Activated CD8-positive, alpha-beta memory T cell treated with anti-CD3 and anti-CD28 coated beads, Interleukin-2, amount 50 U/mL, for 24 hours (primary cell): ENCODE measurements around the gene DNHD1.

Experiments used
- DNase-seq: peaks from one replicate; pipeline ENCODE4 v3.0.0-alpha.2; 2020; ENCODE audit errors: extremely low read depth

Gene DNHD1

DNA sequence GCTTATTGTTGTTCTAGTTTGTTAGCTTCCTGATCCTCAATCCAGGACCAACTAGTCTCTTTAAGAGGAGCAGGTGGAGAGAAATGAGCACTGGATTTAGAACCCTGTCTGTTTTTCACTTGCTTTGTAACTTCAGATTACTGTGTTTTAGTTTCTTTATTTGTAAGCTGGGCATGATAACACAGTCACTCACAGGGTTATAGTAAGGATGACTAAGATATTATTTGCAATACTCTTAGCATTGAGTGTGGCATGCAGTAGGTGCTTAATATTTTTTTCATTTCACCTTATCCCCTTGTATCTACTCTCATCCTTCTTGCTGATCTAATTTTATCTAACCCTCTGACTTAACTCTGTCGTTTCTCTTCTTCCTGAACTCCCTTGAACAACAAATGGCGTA is 33.8 kb downstream of the DNHD1 start:
- DNase-seq = no peak

- no peak for DNase-seq
These were observed 34.2 kb downstream of the DNHD1 start for GRCh38 chr11:6531267-6531752.

- no peak for DNase-seq
These were observed 41.4 kb downstream of the DNHD1 start for GRCh38 chr11:6538456-6538855.

DNA sequence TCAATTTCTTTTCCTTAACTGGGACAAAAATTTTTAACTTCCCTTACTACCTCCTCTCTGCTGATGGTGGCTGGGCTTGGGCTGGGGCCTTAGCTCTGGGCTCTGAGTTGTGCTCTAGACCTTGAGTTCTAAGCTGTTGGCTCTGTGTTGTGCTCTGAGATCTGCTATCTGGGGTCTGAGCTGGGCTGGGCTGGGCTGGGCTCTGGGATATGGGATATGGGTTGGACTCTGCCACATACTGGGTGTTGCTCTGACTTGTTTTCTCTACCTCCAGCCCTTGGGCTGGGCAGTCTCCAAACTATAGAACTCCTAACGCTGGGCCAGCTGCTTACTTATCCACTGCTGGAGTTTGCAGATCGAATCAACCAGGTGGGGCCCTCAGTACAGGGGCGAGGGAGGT is 41.9 kb downstream of the DNHD1 start:
- DNase-seq = no peak

DNA sequence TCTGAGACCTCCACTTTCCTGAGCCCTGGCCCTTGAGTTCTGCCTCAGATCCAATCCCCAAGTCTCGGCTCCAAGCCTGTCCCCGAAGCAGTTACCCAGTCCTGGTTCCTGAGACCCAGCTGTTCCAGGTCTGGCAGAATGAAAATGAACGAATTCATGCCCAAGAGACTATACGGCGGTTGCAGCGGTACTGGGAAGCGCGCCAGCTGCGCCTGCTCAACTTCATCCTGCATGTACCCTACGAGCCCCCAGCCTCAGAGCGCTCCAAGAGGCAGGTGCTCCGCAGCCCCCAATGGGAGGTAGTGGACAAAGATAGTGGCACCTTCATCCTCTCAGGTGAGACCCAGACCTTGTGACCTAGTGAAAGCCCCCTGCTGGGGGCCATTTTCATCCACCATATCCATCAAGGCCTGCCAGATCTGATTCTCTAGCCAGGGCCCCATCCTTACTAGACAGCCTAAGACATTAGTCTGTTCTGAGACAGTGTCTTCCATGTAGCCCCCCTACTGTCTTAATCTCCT is 42.7 kb downstream of the DNHD1 start:
- no peak for DNase-seq

GRCh38 chr11:6541356-6541755 is 44.3 kb downstream of the DNHD1 start:
- DNase-seq = no peak

GRCh38 chr11:6542727-6543126 is 45.6 kb downstream of the DNHD1 start:
- DNase-seq = no peak

GRCh38 chr11:6544921-6545850 is 48.1 kb downstream of the DNHD1 start:
- no peak for DNase-seq

DNA sequence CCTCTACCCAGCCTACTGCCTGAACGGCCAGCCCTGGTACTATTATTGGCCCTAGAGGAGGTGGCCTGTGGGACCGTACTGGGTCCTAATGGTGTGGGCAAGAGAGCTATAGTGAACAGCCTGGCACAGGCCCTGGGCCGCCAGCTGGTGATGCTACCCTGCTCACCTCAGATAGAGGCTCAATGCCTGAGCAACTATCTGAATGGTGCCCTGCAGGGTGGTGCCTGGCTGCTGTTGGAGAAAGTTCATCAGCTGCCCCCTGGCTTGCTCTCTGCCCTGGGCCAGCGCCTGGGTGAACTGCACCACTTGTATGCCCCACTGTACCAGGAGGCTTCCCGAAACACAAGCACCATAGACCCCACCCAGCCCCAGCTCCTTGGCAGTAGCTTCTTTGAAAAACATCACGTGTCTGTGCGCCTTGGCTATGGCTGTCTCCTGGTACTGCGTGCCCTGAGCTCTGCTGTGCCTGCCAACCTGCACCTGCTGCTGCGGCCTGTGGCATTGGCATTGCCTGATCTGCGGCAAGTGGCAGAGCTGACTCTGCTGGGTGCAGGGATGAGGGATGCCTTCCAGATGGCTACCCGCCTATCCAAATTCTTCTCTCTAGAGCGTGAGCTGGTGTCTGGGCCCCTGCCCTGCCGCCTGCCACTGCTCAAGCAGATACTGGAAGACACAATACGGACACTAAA is 49.0 kb downstream of the DNHD1 start:
- DNase-seq = no peak

DNA sequence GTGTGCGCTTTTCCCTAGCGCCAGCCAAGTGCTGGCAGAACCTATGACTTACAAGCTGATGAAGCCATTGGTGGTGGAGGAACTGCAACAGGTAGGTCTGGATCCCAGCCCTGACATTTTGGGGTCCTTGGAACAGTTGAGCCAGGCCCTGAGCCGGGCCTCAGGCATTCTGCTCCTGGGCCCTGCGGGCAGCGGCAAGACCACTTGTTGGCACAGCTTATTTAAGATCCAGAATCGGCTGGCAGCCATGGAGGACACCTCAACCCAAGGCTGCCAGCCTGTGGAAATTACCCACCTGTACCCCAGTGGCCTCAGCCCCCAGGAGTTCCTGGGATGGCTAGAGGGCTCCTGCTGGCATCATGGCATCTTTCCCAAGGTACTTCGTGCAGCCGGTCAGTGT is 49.7 kb downstream of the DNHD1 start:
- no peak for DNase-seq

DNA sequence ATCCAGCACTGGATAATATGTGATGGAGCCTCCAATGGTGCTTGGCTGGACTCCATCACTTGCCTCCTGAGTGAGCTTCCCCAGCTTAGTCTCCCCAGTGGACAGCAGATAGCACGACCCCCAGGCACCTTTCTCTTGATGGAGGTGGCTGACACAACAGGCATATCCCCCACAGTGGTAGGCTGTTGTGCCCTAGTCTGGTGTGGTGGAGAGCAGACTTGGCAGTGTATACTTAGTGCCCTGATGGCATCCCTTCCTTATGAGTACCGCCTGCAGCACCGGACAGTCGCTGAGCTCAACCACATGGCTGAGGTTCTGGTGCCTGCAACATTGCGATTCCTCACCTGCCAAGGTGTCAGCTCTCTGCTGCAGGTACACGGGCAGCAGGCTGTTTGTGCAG is 50.1 kb downstream of the DNHD1 start:
- DNase-seq = no peak

DNA sequence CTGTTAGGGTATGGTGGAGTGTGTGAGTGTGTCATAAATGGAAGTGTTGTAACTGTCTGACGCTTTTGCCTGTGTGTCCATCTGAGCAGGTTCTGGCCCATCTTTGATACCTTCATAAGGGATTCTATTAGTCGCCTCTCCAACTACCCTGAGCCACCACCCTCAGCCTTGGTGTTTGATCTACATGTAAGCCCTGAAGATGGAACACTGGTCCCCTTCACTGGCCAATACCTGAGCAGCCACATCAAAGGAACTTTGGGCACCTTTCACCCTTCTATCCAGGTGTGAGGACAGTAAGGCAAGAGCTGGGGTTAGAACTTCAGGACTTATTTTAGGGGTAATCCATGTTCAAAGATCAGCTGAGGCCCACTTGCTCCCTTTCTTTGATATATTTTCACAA is 51.0 kb downstream of the DNHD1 start:
- no peak for DNase-seq

DNA sequence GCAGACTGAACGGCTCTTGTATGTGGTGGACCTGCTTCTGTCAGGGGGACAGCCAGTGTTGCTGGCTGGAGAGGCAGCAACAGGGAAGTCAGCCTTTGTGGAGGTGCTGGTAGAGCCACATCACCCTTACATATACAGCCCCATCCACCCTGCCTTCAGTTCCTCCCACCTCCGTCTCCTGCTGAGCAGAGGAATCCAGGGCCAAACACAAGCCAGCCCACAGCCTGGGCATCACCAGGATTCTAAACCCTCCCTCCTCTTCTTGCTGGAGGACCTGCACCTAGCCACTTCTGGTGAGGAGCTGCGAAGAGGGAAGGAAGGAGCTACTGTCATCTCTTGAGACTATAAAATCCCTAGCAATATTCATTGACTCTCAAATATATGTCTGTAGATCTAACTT is 51.6 kb downstream of the DNHD1 start:
- DNase-seq = no peak

DNA sequence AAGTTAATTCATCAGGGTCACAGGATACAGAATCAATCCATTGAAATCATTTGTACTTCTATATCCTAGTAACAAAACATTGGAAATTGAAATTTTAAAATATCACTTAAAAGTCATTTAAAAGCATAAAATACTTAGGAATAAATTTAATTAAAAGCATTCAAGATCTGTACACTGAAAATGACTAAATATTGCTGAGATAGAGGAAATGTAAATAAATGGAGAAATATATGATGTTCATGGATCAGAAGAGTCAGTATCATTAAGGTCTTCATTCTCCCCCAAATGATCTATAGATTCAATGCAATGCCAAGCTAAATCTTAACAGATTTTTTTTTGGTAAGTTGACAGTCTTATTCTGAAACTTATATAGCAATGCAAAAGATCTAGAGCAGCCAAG is 56.6 kb downstream of the DNHD1 start:
- DNase-seq = no peak

DNA sequence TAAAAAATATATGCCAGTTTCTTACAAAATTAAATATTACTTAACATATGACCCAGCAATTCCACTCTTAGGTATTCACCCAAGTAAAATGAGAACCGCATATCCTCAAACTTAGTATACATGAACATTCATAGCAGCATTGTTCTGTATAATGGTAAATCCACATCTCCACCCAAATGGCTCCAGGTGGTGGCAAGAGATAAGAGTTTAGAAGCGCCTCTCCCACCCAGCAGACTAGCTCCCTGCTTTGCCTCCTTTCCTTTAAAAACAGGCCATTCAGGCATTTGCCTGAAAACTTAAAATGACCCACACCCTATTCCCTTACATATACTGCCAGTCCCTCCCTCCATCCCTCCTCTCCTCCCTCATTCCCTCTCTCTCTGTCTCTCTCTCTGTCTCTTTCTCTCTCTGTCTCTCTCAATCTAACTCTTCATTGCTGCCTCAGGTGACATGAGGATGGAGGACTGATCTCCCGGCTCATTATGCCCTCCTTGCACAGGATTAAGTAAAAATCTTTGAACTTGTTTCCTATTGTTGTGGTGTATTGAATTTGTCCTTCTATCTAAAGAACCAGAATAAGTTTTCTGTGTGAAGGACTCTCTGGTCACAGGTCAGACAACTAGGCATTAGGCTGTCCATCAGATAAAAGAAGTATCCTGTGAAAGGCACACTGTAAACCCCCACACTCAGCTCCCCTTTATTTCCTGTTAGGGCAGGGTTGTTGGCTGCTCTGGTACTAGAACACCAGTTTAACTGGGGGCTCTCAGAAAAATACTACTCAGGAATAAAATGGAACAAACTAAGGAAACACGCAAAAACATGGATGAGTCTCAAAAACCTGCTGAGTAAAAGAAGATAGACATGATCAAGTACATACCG is 58.0 kb downstream of the DNHD1 start:
- DNase-seq = no peak

DNA sequence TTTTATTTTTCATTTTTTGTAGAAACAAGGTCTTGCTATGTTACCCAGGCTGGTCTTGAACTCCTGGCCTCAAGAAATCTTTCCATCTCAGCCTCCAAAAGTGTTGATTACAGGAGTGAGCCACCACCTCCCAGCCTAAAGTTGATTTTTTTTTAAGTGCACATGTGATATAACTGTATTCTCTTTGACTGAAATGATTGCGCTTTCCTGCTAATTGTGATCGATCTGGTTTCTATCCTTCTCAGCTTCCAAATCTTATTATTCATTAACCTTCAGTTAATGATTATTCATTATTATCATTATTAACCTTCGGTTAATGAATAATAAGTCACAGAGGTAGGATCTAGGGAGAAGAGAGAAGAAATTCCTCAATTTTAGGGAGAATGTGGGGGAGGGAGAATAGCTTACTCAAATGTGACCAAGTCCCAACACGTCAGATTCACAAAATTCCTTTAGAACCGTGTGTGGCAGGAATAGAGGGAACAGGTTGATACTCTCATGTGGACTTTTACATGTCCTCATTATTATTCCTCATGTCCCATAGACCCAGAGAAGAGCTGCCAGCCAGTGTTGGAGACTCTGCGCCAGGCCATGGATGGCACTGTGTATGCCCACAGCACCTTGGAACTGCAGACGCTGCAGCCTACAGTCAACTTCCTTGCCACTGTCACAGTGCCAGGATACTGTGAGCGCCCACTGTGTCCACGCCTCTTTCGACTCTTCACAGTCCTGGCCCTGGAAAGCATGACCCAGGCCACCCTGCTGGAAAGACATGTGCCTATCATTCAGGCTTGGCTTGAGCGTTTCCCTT is 59.3 kb downstream of the DNHD1 start:
- DNase-seq = no peak

- DNase-seq = no peak
These were observed 60.0 kb downstream of the DNHD1 start for GRCh38 chr11:6557063-6557462.

- no peak for DNase-seq
These were observed 60.9 kb downstream of the DNHD1 start for GRCh38 chr11:6557761-6558674.

GRCh38 chr11:6559369-6559768 is 62.3 kb downstream of the DNHD1 start:
- DNase-seq = no peak

DNA sequence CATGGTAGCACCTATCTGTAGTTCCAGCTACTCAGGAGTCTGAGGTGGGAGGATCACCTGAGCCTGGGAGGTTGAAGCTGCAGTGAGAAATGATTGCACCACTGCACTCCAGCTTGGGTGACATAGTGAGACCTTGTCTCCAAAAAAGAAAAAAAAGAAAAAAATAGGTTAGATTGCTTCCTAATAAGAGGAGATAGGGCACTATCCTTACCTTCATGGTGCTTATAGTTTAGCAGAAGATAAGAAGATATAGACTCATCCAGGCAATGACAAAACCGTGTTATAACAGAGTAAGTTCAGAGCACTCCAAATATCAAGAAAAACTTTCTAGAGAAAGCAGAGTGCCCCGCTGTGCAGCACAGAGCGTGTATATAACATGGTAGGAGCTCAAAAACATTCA is 64.2 kb downstream of the DNHD1 start:
- DNase-seq = no peak
